Epithelial cell of esophagus (primary cell): Measurements from ENCODE around the gene PRKG1.

Source experiments
- DNase-seq: peaks from one replicate; pipeline ENCODE4 v3.0.0; 2010; ENCODE audit warnings: low read depth
- H3K4me3 ChIP-seq: 2 replicates; pipeline ENCODE4 v1.5.1; 2011; ENCODE audit warnings: mild to moderate bottlenecking, low read length, control low read depth
- CTCF ChIP-seq: IDR thresholded peaks from 2 replicates; pipeline ENCODE4 v1.5.1; 2011; ENCODE audit warnings: low read depth, mild to moderate bottlenecking, low read length, control low read depth, inconsistent platforms; ENCODE audit not compliant: insufficient read depth; ENCODE audit errors: missing control alignments

Gene PRKG1

DNA sequence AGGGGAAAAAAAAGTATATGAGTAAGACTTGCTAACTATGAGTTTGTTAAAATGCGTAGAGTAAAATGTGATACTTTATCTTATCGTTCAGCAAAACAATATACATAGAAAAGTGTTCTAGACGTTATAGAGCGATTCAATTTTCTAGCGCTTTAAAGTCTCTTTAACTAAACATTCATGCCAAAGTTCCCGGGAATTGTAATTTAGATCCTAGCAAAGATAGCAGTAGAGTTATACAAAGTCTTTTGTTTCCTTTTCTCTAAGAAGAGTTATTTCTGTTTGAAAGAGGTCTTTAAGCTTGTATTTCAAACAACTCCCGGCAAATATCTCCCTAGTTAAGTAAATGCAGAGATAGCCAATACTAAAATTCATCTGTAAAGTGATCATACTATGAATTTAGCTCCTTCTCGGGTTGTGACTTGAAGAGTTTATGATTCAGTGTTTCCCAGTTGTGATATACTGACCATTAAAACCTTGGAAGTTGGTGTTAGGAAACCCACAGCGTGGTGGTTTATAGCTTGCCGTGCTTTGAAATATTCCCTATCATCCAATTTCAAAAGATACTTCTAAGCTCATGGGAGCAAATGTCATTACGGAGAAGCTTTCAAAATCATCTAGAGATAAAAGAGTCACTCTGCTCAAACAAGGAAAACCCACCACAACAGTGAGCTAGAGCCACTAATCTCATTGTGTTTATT is 453.4 kb downstream of the PRKG1 start:
- no peak overlapping the region for H3K4me3 ChIP-seq
- no peak for TF ChIP-seq CTCF
- no peak for DNase-seq

DNA sequence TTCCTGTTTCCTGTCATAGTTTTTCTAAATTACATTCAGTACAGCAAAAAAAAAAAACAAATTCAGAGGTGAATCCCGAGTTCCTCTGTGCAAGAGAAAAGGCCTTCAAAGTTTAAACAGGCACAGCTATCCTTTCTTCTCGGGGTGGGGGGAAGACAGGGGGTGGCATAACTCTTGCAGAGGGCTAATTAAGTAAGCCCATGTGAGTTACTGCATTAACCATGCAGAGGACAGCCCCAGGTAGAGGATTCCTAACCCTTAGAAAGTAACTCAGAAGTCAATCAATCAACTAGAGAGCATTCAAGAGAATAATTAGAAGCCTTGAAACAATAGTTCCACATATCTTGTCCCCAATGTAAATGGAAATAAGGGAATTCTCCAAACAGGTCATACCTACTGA is 454.2 kb downstream of the PRKG1 start:
- TF ChIP-seq CTCF, result no peak
- no peak overlapping the region for H3K4me3 ChIP-seq
- DNase-seq, result no peak

DNA sequence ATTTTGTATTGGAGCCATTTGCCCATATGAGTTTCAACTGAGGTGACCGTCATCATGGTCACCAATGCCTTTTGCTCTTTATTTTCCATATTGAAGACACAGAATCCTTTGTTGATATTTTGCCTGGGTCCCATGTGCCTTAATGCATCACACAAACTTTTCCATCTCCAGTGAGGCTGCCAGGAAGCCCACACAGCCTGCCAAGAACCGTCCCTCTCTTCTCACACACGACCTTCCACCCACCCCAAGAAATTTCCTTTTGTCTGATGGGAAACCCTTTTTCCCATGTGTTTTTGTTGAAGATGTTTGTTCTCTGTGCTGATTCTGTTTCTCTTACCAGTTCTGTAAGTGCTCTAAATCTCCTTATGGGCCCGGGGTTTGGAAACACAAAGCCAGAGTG is 456.3 kb downstream of the PRKG1 start:
- DNase-seq, result no peak
- TF ChIP-seq CTCF, result no peak
- H3K4me3 ChIP-seq, result no peak overlapping the region

DNA sequence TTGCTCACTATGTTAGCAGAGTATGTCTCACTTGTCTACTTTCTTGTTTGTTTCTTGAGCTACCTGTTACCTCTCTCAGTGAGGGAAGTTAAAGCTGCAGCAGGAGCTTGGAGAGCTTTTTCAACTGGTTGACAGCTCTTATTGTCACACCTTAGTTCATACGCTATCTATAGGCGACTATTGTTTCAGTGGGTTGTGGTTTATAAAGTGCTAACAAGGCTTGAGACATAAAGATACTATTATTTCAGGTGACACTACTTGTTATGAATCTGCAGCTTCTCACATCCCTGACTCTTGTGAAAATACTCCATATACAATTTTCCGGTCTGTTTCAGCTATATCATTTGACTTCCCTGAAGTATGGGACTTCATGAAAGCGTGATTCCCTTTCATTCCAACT is 457.8 kb downstream of the PRKG1 start:
- H3K4me3 ChIP-seq, result no peak overlapping the region
- no peak for DNase-seq
- TF ChIP-seq CTCF, result no peak

- no peak overlapping the region for H3K4me3 ChIP-seq
- no peak for TF ChIP-seq CTCF
Measured at GRCh38 chr10:51542853-51543252, 468.6 kb downstream of the PRKG1 start.

GRCh38 chr10:51544933-51545332 is 470.6 kb downstream of the PRKG1 start:
- no peak for TF ChIP-seq CTCF
- no peak overlapping the region for H3K4me3 ChIP-seq
- no peak for DNase-seq

More at GRCh38 chr10:51542853-51543252, 468.6 kb downstream of the PRKG1 start:
- no peak for DNase-seq

DNA sequence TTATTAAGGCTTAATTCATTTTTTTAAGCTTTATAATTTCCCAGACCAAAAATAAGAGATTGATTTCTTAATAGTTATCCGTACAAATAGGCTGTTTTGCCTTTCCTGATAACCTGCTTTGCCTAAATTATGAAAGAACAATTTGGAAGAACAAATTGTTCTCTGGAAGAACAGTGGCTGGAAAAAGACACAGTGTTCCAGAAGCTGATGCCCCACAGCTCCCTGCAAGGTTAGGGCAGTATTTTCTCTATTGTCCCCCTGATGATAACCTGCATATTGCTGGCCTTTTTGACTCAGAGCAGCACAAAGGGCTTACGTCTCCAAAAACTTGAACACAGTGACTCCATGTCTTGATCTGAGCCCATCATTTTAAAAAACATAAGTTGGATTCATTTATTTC is 473.7 kb downstream of the PRKG1 start:
- DNase-seq, result no peak
- H3K4me3 ChIP-seq, result no peak overlapping the region
- no peak for TF ChIP-seq CTCF
